H9 (cell line): ENCODE results near the gene FNIP1. TPM values are rescaled to one million over a fixed set of nuclear protein-coding genes. Genes with fewer than 3 reads are reported as not detected.

Experiments used
- DNase-seq: peaks from one replicate; pipeline ENCODE4 v3.0.0-alpha.2; 2017
- H2AFZ ChIP-seq: one replicate; pipeline ENCODE4 v1.6.1; 2013; ENCODE audit warnings: mild to moderate bottlenecking, low read length, control low read depth, moderate library complexity
- H2AK5ac ChIP-seq: 2 replicates; pipeline ENCODE4 v1.6.1; 2013; ENCODE audit warnings: low read length, control low read depth, mixed read lengths; ENCODE audit not compliant: insufficient read length
- H2BK120ac ChIP-seq: one replicate; pipeline ENCODE4 v1.6.1; 2013; ENCODE audit warnings: low read depth, mild to moderate bottlenecking, low read length, control low read depth, inconsistent platforms; ENCODE audit not compliant: poor library complexity, severe bottlenecking
- H2BK12ac ChIP-seq: 2 replicates; pipeline ENCODE4 v1.6.1; 2013; ENCODE audit warnings: low read length, control low read depth, mixed read lengths, low read depth; ENCODE audit not compliant: insufficient read length
- H2BK15ac ChIP-seq: 2 replicates; pipeline ENCODE4 v1.6.1; 2013; ENCODE audit warnings: low read depth, low read length, control low read depth
- H2BK20ac ChIP-seq: one replicate; pipeline ENCODE4 v1.6.1; 2013; ENCODE audit warnings: low read depth, mild to moderate bottlenecking, low read length, control low read depth, inconsistent platforms; ENCODE audit not compliant: poor library complexity, severe bottlenecking
- H2BK5ac ChIP-seq: 2 replicates; pipeline ENCODE4 v1.6.1; 2013; ENCODE audit warnings: low read length, control low read depth, mixed read lengths; ENCODE audit not compliant: insufficient read length
- H3K14ac ChIP-seq: 2 replicates; pipeline ENCODE4 v1.6.1; 2013; ENCODE audit warnings: low read length, control low read depth; ENCODE audit not compliant: insufficient read depth
- H3K18ac ChIP-seq: 2 replicates; pipeline ENCODE4 v1.6.1; 2013; ENCODE audit warnings: low read depth, mild to moderate bottlenecking, mixed read lengths, low read length, control low read depth; ENCODE audit not compliant: insufficient read length
- H3K23ac ChIP-seq: 2 replicates; pipeline ENCODE4 v1.6.1; 2013; ENCODE audit warnings: low read length, control low read depth, mixed read lengths, low read depth; ENCODE audit not compliant: insufficient read length
- H3K23me2 ChIP-seq: 2 replicates; pipeline ENCODE4 v1.6.1; 2013; ENCODE audit warnings: low read depth, mild to moderate bottlenecking, mixed read lengths, low read length, control low read depth; ENCODE audit not compliant: insufficient read length, poor library complexity, severe bottlenecking
- H3K27ac ChIP-seq: 2 replicates; pipeline ENCODE4 v1.5.1; 2013; ENCODE audit warnings: low read length, control low read depth, mixed read lengths, low read depth; ENCODE audit not compliant: insufficient read length
- H3K27me3 ChIP-seq: 2 replicates; pipeline ENCODE4 v1.6.1; 2013; ENCODE audit warnings: low read length, control low read depth, inconsistent platforms; ENCODE audit not compliant: insufficient read depth
- H3K4ac ChIP-seq: 2 replicates; pipeline ENCODE4 v1.6.1; 2013; ENCODE audit warnings: low read depth, mild to moderate bottlenecking, control low read depth, inconsistent platforms, low read length, moderate library complexity
- H3K4me1 ChIP-seq: 2 replicates; pipeline ENCODE4 v1.6.1; 2013; ENCODE audit warnings: low read length, control low read depth, inconsistent platforms; ENCODE audit not compliant: insufficient read depth
- H3K4me2 ChIP-seq: 2 replicates; pipeline ENCODE4 v1.6.1; 2013; ENCODE audit warnings: low read length, control low read depth, mixed read lengths; ENCODE audit not compliant: insufficient read length, insufficient read depth
- H3K56ac ChIP-seq: 2 replicates; pipeline ENCODE4 v1.6.1; 2013; ENCODE audit warnings: low read depth, mild to moderate bottlenecking, mixed read lengths, low read length, control low read depth; ENCODE audit not compliant: insufficient read length
- H3K79me1 ChIP-seq: 2 replicates; pipeline ENCODE4 v1.6.1; 2013; ENCODE audit warnings: low read depth, mild to moderate bottlenecking, moderate library complexity, low read length, control low read depth, inconsistent platforms; ENCODE audit not compliant: insufficient read depth, poor library complexity, severe bottlenecking
- H3K79me2 ChIP-seq: 2 replicates; pipeline ENCODE4 v1.6.1; 2013; ENCODE audit warnings: low read length, control low read depth, inconsistent platforms; ENCODE audit not compliant: insufficient read depth
- H3K9ac ChIP-seq: 2 replicates; pipeline ENCODE4 v1.6.1; 2013; ENCODE audit warnings: low read length, control low read depth, mixed read lengths; ENCODE audit not compliant: insufficient read length; ENCODE audit errors: extremely low read depth
- H3K9me3 ChIP-seq: one replicate; pipeline ENCODE4 v1.6.1; 2013; ENCODE audit warnings: low read depth, low read length, inconsistent platforms; ENCODE audit not compliant: control insufficient read depth
- H3T11ph ChIP-seq: one replicate; pipeline ENCODE4 v1.6.1; 2013; ENCODE audit warnings: mild to moderate bottlenecking, low read length, control low read depth, inconsistent platforms
- H4K20me1 ChIP-seq: one replicate; pipeline ENCODE4 v1.6.1; 2013; ENCODE audit not compliant: control insufficient read depth, insufficient read length, insufficient read depth
- H4K5ac ChIP-seq: 2 replicates; pipeline ENCODE4 v1.6.1; 2013; ENCODE audit warnings: low read depth, mild to moderate bottlenecking, mixed read lengths, low read length, control low read depth; ENCODE audit not compliant: insufficient read length
- H4K8ac ChIP-seq: replicated peaks from 2 replicates; pipeline ENCODE4 v1.6.1; 2013; ENCODE audit warnings: low read length, control low read depth, mixed read lengths, low read depth; ENCODE audit not compliant: insufficient read length
- H4K91ac ChIP-seq: 2 replicates; pipeline ENCODE4 v1.6.1; 2013; ENCODE audit warnings: low read depth, mild to moderate bottlenecking, moderate library complexity, mixed read lengths, low read length, control low read depth; ENCODE audit not compliant: insufficient read length
- H3K27ac Mint-ChIP-seq, 3 experiments: 2 replicates in 2 of 3; 3 replicates in 1 of 3; pipeline ENCODE4 v1.8.0; 2020 to 2021; ENCODE audit warnings: mixed read lengths in 3 of 3, mild to moderate bottlenecking in 1 of 3, moderate library complexity in 1 of 3
- H3K27me3 Mint-ChIP-seq: 2 replicates; pipeline ENCODE4 v1.8.0; 2021; ENCODE audit warnings: low read depth, mild to moderate bottlenecking, moderate library complexity, mixed read lengths
- H3K36me3 Mint-ChIP-seq, 3 experiments: 2 replicates in 2 of 3; 3 replicates in 1 of 3; pipeline ENCODE4 v1.8.0; 2020 to 2021; ENCODE audit warnings: low read depth in 3 of 3, mixed read lengths in 3 of 3; ENCODE audit not compliant: insufficient read depth in 1 of 3
- H3K4me1 Mint-ChIP-seq, 2 experiments: 2 replicates each; pipeline ENCODE4 v1.8.0; 2020; ENCODE audit warnings: mixed read lengths in 2 of 2
- H3K4me3 Mint-ChIP-seq, 2 experiments: 2 replicates in 1 of 2; 3 replicates in 1 of 2; pipeline ENCODE4 v1.8.0; 2020 to 2021; ENCODE audit warnings: mild to moderate bottlenecking in 2 of 2, mixed read lengths in 2 of 2, moderate library complexity in 1 of 2
- H3K9me3 Mint-ChIP-seq, 2 experiments: 2 replicates in 1 of 2; 3 replicates in 1 of 2; pipeline ENCODE4 v1.8.0; 2020; ENCODE audit warnings: mild to moderate bottlenecking in 2 of 2, mixed read lengths in 2 of 2, moderate library complexity in 1 of 2
- CTCF ChIP-seq: fragments of 200-600 bp; sonication (generic); conservative IDR thresholded peaks from 3 replicates; pipeline ENCODE4 v1.8.0; 2021; ENCODE audit warnings: antibody characterized with exemption, mild to moderate bottlenecking
- WGBS: extraction: QIAGEN DNeasy Blood & Tissue Kit; methylation state at CpG from one replicate; pipeline ENCODE4 v1.1.7; 2013; ENCODE audit warnings: missing lambda C conversion rate, low lambda C conversion rate, mixed read lengths; ENCODE audit not compliant: insufficient read length; ENCODE audit errors: extremely low coverage; 5-methylcytosine and 5-hydroxymethylcytosine counted together
- total RNA-seq: library from RNA; stranded (reverse); gene quantifications from 2 replicates; pipeline ENCODE4 v1.2.1, GENCODE V29; 2021

FNIP1 gene
- total RNA-seq, 1 experiment from 2014 or later, result 13.4 TPM

- no peak overlapping the region for H2AK5ac ChIP-seq
- no peaks in the 10 kb centered on the region for H3K79me1 ChIP-seq
- no peak overlapping the region for H3K27ac ChIP-seq
- H4K8ac ChIP-seq, result no peak overlapping the region
- no peak overlapping the region for H2BK120ac ChIP-seq
- no peak overlapping the region for H3K9ac ChIP-seq
- H2BK20ac ChIP-seq, result no peak overlapping the region
- no peak for TF ChIP-seq CTCF
- H3K27ac Mint-ChIP-seq, result no peak overlapping the region
- H2BK5ac ChIP-seq, result no peak overlapping the region
- no peak overlapping the region for H2BK15ac ChIP-seq
- H3K36me3 Mint-ChIP-seq, result peaks cover 0 to 12% (median 4%) of the 10 kb centered on the region in 3 experiments; a peak in 6 of 7 replicates
- H4K20me1 ChIP-seq, result no peaks in the 10 kb centered on the region
- H3K4me3 Mint-ChIP-seq, result no peak overlapping the region
- no peaks in the 10 kb centered on the region for H3K4me1 ChIP-seq
- no peak overlapping the region for H3K4ac ChIP-seq
- no peak for DNase-seq
- no peaks in the 10 kb centered on the region for H3K27me3 ChIP-seq
- no peak overlapping the region for H3K23ac ChIP-seq
- no peaks in the 10 kb centered on the region for H3K79me2 ChIP-seq
- H3K14ac ChIP-seq, result no peak overlapping the region
- H3T11ph ChIP-seq, result no peak overlapping the region
- H3K56ac ChIP-seq, result no peak overlapping the region
- H3K9me3 ChIP-seq, result no peaks in the 10 kb centered on the region
- H2BK12ac ChIP-seq, result no peak overlapping the region
- H2AFZ ChIP-seq, result no peak overlapping the region
- no peak overlapping the region for H4K91ac ChIP-seq
- no peak overlapping the region for H3K4me2 ChIP-seq
- H3K18ac ChIP-seq, result no peak overlapping the region
- no peaks in the 10 kb centered on the region for H3K4me1 Mint-ChIP-seq
- H3K27me3 Mint-ChIP-seq, result no peaks in the 10 kb centered on the region
- no peaks in the 10 kb centered on the region for H3K23me2 ChIP-seq
- H3K9me3 Mint-ChIP-seq, result no peaks in the 10 kb centered on the region
- H4K5ac ChIP-seq, result no peak overlapping the region
- no CpG with 5 or more reads among the region's 3 CpGs for WGBS
Measured at GRCh38 chr5:131740477-131740876, 56.3 kb downstream of the FNIP1 start.
